Measurements from ENCODE around the gene DSG3. TPM values are rescaled to one million over a fixed set of nuclear protein-coding genes. Genes with fewer than 3 reads are reported as not detected.

DSG3 gene
- total RNA-seq, 1 donor from 2014 or later, result not detected

DNA sequence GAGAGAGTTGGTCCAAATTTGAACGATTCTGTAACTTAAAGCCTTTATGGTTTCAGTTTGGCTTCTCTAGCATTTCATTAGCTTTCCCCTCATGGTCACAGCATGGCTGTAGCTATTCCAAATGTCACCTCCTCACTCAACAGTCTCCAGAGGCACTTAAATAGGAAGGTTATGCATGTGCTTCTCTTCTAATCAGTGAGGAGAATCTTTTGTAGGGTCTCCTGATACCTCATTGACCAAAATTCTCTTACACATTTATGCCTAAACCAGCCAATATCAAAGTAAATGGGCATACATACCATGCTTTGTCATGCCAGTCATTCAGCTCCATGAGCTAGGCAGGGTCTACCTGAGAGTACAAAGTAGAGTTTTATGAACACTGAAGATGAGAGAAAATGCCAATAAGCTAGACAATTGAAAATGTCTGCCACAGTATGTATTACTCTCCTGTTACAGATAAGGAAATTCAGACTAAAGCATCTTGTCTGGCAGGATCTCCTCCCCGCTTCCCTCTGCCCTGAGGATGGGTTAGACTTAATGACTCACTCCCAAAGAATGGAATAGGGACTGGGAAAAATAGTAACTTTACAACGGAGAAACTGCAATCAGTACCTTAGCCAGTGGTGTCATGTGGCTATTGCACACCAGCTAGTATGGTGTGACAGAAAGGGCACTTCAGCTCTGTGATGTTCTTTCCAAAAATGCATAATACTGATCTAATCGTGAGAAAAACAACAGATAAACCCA, 65.8 kb downstream of the DSG3 start:
- ATAC-seq (no peak), DNase-seq (ENCODE audit: low spot score) (no peak)

- DNase-seq (ENCODE audit: low spot score) (no peak), ATAC-seq (no peak)
Measured at GRCh38 chr18:31516437-31516836, 68.9 kb downstream of the DSG3 start.

- DNase-seq (ENCODE audit: low spot score), result no peak
- no peak for ATAC-seq
Measured at GRCh38 chr18:31526374-31526773, 78.8 kb downstream of the DSG3 start.

Other genes with a start within 250 kb of the DSG3 start
- gene DSG1, start 129.6 kb upstream of the DSG3 start, total RNA-seq, result 2.5 TPM
- gene DSG4, start 71.0 kb upstream of the DSG3 start, total RNA-seq, result not detected
- gene DSG2, start 50.4 kb downstream of the DSG3 start, total RNA-seq, result 10.9 TPM
- gene TTR, start 144.1 kb downstream of the DSG3 start, total RNA-seq, result 4,291 TPM
- 2.7 TPM for gene B4GALT6, start 236.8 kb downstream of the DSG3 start, total RNA-seq